H1 (cell line): ENCODE data around the gene CD248. TPM values are rescaled to one million over a fixed set of nuclear protein-coding genes. Genes with fewer than 3 reads are reported as not detected.

ENCODE experiments used
- RNF2 ChIP-seq: fragments of 200-900, 300-1000 bp; sonication (generic); IDR thresholded peaks from 2 replicates; pipeline ENCODE4 v1.7.1; 2016; ENCODE audit warnings: borderline replicate concordance, low read depth, mild to moderate bottlenecking, antibody characterized with exemption, low read length; ENCODE audit not compliant: poor library complexity, severe bottlenecking; ENCODE audit errors: missing control alignments
- SIN3A ChIP-seq, 2 experiments: IDR thresholded peaks in 1 of 2; conservative IDR thresholded peaks in 1 of 2; 2 replicates each; pipeline ENCODE4 v1.6.1; 2011 to 2012; ENCODE audit warnings: low read length in 2 of 2, improper control_type of control experiment in 1 of 2, low read depth in 1 of 2, mild to moderate bottlenecking in 1 of 2
- TAF1 ChIP-seq: IDR thresholded peaks from 2 replicates; pipeline ENCODE4 v1.6.1; 2011; ENCODE audit warnings: mild to moderate bottlenecking, low read depth, low read length
- polyA plus RNA-seq, 7 experiments: library from polyadenylated mRNA; depleted of rRNA in 3 of 7; stranded (reverse) in 5 of 7; unstranded in 2 of 7; fragments of >200 nt in 5 of 7; fragments of 200-250 nt in 2 of 7; gene quantifications; 1 replicate in 5 of 7; 2 replicates in 1 of 7; 4 replicates in 1 of 7; pipeline versions ENCODE4 v1.2.1 to v1.2.3, GENCODE V29; 2011 to 2013; ENCODE audit warnings: missing spikeins in 2 of 7, mixed read lengths in 2 of 7
- total RNA-seq: library from RNA; stranded (reverse); fragmentation: NEBNext Ultra II Directional; extraction: Animal tissue kit (Norgen Biotek cat#: 25700); gene quantifications from 2 replicates; pipeline ENCODE4 v1.2.1, GENCODE V29; 2021

CD248 gene
- total and polyA plus RNA-seq, 2 of the 8 experiments (the other 6 are each of a cell fraction or from before 2014, with no cell fraction given) = 2.7 to 3.9 TPM

- TF ChIP-seq TAF1 (no peak), RNF2 (no peak), SIN3A (conservative IDR thresholded peaks at IDR 0.05 in 1 of 2, IDR thresholded peaks at IDR 0.05 in 1 of 2; ENCODE audit: low read depth in 1 of 2, low read length in 2 of 2) (no peak)
These were observed 14.2 kb downstream of the CD248 start (continued) for GRCh38 chr11:66302656-66303055.
